Activated CD4-positive, alpha-beta T cell treated with anti-CD3 and anti-CD28 coated beads, Interleukin-2, amount 50 U/mL, for 1 hour (primary cell): ENCODE data around the gene LDHB.
"Not testable (repeated sequence)": the region's sequence is repeated elsewhere in the genome, so short reads cannot be mapped to it uniquely, and the experiment has no call there.

Source experiments
- DNase-seq: peaks from one replicate; pipeline ENCODE4 v3.0.0-alpha.2; 2020

LDHB gene

GRCh38 chr12:21657326-21658077 is at the start of gene LDHB:
Gene LDHB (minus strand): TSS chr12:21657842. CDS start chr12:21654671, 3,171 bp downstream.
- DNase-seq, result peak; percentile 91

- DNase-seq, result no peak
Measured at GRCh38 chr12:21704847-21705246, 47.2 kb upstream of the LDHB start.

- no peak for DNase-seq
Measured at GRCh38 chr12:21699851-21700250, 42.2 kb upstream of the LDHB start.

- DNase-seq, result no peak
Measured at GRCh38 chr12:21697904-21698630, 40.4 kb upstream of the LDHB start.

GRCh38 chr12:21696625-21697024 is 39.0 kb upstream of the LDHB start:
- DNase-seq, result no peak

- DNase-seq, result no peak
Measured at GRCh38 chr12:21695986-21696385, 38.3 kb upstream of the LDHB start.

- no peak for DNase-seq
Measured at GRCh38 chr12:21694660-21695059, 37.0 kb upstream of the LDHB start.

GRCh38 chr12:21691515-21691914 is 33.9 kb upstream of the LDHB start:
- DNase-seq, result no peak

GRCh38 chr12:21690704-21691368 is 33.2 kb upstream of the LDHB start:
- DNase-seq, result no peak

GRCh38 chr12:21683115-21683514 is 25.5 kb upstream of the LDHB start:
- DNase-seq, result no peak

GRCh38 chr12:21678959-21679358 is 21.3 kb upstream of the LDHB start:
- no peak for DNase-seq

GRCh38 chr12:21677622-21678277 is 20.1 kb upstream of the LDHB start:
- DNase-seq, result no peak

- DNase-seq, result no peak
Measured at GRCh38 chr12:21677204-21677603, 19.6 kb upstream of the LDHB start.

- no peak for DNase-seq
Measured at GRCh38 chr12:21676776-21677175, 19.1 kb upstream of the LDHB start.

- DNase-seq, result no peak
Measured at GRCh38 chr12:21675641-21676040, 18.0 kb upstream of the LDHB start.

GRCh38 chr12:21675096-21675495 is 17.5 kb upstream of the LDHB start:
- DNase-seq, result no peak

- DNase-seq, result not testable (repeated sequence)
Measured at GRCh38 chr12:21673830-21674552, 16.3 kb upstream of the LDHB start.

- no peak for DNase-seq
Measured at GRCh38 chr12:21672146-21672545, 14.5 kb upstream of the LDHB start.

GRCh38 chr12:21666722-21667121 is 9.1 kb upstream of the LDHB start:
- DNase-seq, result no peak

GRCh38 chr12:21665816-21666215 is 8.2 kb upstream of the LDHB start:
- DNase-seq, result no peak

- no peak for DNase-seq
Measured at GRCh38 chr12:21662122-21662792, 4.6 kb upstream of the LDHB start.
